ENCODE data around the gene LITAF.
"Not testable (repeated sequence)": the region's sequence is repeated elsewhere in the genome, so short reads cannot be mapped to it uniquely, and the experiment has no call there.

GRCh38 chr16:11504261-11504660 is 82.5 kb downstream of the LITAF start:
- TF ChIP-seq CTCF (IDR thresholded peaks at IDR 0.05 in 2 of 3, conservative IDR thresholded peaks at IDR 0.05 in 1 of 3; ENCODE audit: borderline replicate concordance in 1 of 3, insufficient read depth in 1 of 3, low read depth in 2 of 3, low read length in 2 of 3); POLR2A (IDR thresholded peaks at IDR 0.05; ENCODE audit: borderline replicate concordance, extremely low read depth, insufficient read depth, insufficient read length); ATF3 (IDR thresholded peaks at IDR 0.05); EZH2phosphoT487 (IDR thresholded peaks at IDR 0.05; ENCODE audit: borderline replicate concordance); ELF1 (IDR thresholded peaks at IDR 0.05; ENCODE audit: borderline replicate concordance, low read depth); REST (IDR thresholded peaks at IDR 0.05; ENCODE audit: low read depth); EZH2 (IDR thresholded peaks at IDR 0.05); POLR2AphosphoS5 (IDR thresholded peaks at IDR 0.05; ENCODE audit: low read depth, low read length); FOSL1 (IDR thresholded peaks at IDR 0.05; ENCODE audit: low read depth); ZFX (IDR thresholded peaks at IDR 0.05): not testable (repeated sequence)

All from HCT116 (cell line).